GM11168 (cell line): ENCODE measurements around the gene ZSWIM5.
"Not testable (repeated sequence)": the region's sequence is repeated elsewhere in the genome, so short reads cannot be mapped to it uniquely, and the experiment has no call there.

Experiments
- in situ Hi-C: fragments of 300-500 bp; cut with MboI; formaldehyde crosslinking; loops from one replicate; pipeline ENCODE4 v1.12.0; 2022; ENCODE audit warnings: low sequenced_read_pairs; ENCODE audit not compliant: unreplicated experiment

The ZSWIM5 gene

GRCh38 chr1:45205910-45206721, at the start of gene ZSWIM5:
ZSWIM5 (minus strand) TSS chr1:45206605; CDS start chr1:45206350, 255 bp downstream.
- in situ Hi-C loops = no loop called here

- in situ Hi-C loops = no loop called here
These were observed 48.1 kb upstream of the ZSWIM5 start for GRCh38 chr1:45254490-45254889.

- in situ Hi-C loops = no loop called here
These were observed 44.1 kb upstream of the ZSWIM5 start for GRCh38 chr1:45250544-45250943.

DNA sequence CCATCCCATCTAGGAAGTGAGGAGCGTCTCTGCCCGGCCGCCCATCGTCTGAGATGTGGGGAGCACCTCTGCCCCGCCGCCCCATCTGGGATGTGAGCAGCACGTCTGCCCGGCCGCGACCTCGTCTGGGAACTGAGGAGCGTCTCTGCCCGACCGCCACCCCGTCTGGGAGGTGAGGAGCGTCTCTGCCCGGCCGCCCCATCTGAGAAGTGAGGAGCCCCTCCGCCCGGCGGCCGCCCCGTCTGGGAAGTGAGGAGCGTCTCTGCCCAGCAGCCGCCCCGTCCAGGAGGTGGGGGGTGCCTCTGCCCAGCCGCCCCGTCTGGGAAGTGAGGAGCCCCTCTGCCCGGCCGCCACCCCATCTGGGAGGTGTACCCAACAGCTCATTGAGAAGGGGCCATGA, 41.6 kb upstream of the ZSWIM5 start:
- in situ Hi-C loops = not testable (repeated sequence)

DNA sequence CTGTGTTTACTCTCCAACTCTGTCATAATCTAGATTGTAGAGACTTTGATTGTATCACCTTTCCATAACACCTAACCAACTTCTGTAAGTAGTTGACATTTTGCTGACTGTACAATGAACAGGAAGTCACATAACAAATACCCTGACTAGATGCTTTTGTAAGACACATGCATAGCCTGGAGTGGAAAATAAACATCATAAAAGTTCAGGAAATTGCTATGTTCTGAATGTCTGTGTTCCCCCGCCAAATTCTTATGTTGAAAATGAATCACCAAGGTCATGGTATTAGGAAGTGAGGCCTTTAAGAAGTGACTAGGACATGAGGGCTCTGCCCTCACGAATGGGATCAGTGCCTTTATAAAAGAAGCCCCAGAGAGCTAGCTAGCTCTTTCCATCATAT, 40.4 kb upstream of the ZSWIM5 start:
- in situ Hi-C loops = no loop called here

DNA sequence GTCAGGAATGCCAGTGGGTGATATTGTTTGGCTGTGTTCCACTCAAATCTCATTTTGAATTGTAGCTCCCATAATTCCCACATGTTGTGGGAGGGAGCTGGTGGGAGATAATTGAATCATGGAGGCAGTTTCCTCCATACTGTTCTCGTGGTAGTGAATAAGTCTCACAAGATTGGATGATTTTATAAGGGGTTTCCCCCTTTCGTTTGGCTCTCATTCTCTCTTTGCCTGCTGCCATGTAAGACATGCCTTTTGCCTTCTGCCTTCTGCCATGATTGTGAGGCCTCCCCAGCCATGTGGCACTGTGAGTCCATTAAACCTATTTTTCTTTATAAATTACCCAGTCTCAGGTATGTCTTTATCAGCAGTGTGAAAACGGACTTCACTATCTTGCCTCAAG, 40.0 kb upstream of the ZSWIM5 start:
- in situ Hi-C loops = not testable (repeated sequence)

GRCh38 chr1:45244660-45245059, 38.3 kb upstream of the ZSWIM5 start:
- in situ Hi-C loops = no loop called here

DNA sequence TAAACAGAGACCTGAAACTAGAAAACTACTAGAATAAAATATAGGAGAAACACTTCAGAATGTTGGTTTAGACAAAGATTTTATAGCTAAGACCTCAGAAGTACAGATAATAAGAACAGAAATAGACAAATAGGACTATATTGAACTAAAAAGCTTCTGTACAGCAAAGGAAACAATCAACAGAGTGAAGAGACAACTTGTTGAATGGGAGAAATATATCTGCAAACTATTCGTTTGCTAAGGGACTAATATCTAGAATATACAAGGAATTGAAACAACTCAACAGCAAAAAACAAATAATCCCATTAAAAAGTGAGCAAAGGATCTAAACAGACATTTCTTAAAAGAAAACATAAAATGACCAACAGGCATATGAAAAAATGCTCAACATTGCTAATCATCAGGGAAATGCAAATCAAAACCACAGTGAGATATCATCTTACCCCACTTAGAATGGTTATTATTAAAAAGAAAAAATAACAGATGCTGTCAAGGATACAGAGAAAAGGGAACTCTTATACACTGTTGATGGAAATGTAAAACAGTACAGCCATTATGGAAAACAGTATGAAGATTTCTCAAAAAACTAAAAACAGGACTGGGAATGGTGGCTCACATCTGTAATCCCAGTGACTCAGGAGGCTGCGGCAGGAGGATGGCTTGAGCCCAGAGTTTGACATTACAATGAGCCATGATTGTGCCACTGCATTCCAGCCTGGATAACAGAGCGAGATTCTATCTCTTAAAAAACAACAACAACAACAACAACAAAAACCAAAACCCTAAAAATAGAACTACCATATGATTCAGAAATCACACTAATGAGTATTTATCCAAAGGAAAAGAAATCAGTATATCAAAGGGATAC, 37.3 kb upstream of the ZSWIM5 start:
- in situ Hi-C loops = no loop called here

GRCh38 chr1:45238846-45239245, 32.4 kb upstream of the ZSWIM5 start:
- in situ Hi-C loops = no loop called here

DNA sequence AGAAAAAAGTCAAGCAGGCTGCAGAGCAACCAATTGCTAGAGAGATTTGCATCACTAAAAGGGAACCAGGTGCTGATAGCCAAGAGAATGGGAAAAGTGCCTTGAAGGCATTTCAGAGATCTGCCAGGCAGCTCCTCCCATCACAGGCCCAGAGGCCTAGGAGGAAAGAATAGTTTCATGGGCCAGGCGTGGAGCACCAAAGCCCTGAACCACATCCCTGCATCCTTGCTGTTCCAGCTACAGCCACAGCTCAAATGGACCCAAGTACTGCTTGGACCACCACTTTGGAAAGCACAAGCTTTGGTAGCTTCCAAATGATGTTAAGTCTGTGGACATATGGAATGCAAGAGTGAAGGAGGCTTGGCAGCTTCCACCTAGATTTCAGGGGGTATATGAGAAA, 29.7 kb upstream of the ZSWIM5 start:
- in situ Hi-C loops = no loop called here

- in situ Hi-C loops = no loop called here
These were observed 24.1 kb upstream of the ZSWIM5 start for GRCh38 chr1:45230537-45230936.

DNA sequence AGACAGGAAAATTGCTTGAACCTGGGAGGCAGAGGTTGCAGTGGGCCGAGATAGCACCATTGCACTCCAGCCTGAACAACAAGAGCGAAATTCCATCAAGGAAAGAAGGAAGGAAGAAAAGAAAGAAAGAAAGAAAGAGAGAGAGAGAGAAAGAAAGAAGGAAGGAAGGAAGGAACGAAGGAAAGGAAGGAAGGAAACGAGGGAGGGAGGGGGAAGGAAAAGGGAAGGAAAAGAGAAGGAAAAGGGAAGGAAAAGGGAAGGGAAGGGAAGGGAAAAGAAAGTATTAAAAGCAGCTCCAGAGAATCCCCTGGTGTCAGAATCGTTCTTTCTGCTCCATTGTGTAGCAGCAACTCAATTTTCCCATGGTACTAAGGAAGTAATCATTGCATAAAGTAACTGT, 19.2 kb upstream of the ZSWIM5 start:
- in situ Hi-C loops = no loop called here

GRCh38 chr1:45223710-45224109, 17.3 kb upstream of the ZSWIM5 start:
- in situ Hi-C loops = not testable (repeated sequence)

- in situ Hi-C loops = no loop called here
These were observed 15.3 kb upstream of the ZSWIM5 start for GRCh38 chr1:45221716-45222115.

GRCh38 chr1:45216861-45217260, 10.5 kb upstream of the ZSWIM5 start:
- in situ Hi-C loops = no loop called here

GRCh38 chr1:45216200-45216541, 9.8 kb upstream of the ZSWIM5 start:
- in situ Hi-C loops = no loop called here

GRCh38 chr1:45215485-45216199, 9.2 kb upstream of the ZSWIM5 start:
- in situ Hi-C loops = no loop called here

DNA sequence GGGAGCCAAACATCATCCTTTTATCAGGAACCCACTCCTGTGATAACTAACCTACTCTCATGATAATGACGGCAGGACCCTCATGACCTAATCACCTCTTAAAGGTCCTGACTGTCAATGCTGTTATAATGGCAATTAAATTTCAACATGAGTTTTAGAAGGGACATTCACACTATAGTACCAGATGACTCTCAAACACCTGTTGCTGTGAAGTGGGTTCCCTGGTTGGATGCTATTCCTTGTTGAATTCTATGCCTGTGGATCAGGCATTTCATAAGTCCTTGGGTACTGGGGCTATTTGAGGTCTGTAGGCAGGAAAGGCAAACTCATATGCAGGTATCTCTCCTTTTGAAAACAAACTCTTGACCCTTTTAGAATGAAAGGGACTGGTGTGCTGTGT, 7.5 kb upstream of the ZSWIM5 start:
- in situ Hi-C loops = no loop called here

DNA sequence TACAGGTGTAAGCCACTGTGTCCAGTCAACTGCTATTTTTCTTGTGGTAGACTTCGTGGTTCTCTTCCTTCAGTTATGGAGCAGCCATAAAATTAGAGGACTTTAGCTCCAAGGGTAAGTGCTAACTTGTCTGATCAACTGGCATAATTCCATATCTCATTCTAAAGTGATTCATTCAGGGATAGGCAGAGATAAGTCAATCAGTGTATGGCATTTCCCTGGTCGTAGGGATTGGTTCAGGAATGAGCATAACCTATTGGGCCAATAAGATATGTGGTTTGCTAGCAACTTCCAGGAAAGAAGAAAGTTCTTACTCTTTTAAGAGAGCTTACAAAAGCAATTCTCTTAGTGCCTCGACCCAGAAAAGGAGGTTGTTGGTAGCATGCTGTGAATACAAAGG, 4.7 kb upstream of the ZSWIM5 start:
- in situ Hi-C loops = no loop called here

DNA sequence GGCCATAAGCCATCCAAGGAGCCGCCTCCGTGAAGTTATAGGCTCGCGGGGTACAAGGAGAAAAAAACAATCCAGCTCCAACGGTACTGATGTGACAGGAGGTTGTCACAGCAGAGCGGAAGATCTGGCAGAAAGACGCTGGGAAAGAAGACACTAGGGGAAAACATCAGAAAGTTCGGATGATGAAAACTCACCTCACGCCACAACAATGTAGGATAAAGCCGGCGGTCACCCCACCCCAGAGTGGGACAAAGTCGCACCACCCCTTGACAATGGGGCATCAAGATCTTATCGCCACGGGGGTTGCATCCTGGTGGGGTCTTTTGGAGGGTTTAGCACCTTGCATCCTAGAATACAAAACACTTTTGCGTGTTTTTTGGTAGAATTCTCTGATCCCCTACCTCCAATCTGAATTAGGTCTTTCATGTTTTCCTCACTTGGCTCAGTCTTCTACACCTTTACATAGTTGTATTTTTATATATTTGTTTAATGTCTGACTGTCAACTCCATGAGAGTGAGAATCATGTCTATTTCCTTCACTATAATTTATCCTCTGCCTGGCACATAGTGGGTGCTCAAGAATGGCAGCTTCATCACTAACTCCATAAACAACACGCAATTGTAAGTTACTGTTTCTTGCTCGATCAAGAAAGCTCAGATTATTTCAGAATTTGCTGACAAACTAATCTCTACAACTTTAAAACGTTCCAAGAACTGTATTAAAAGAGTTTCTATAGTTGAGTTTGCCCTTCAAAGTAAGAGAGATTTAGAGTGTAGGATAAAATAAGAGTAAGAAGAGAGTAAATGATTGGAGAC, 611 bp upstream of the ZSWIM5 start:
- in situ Hi-C loops = no loop called here
